HCT116 (cell line): ENCODE data around the gene CDHR1.

Experiments
- CEBPB ChIP-seq: IDR thresholded peaks from 2 replicates; pipeline ENCODE4 v1.6.1; 2012; ENCODE audit warnings: low read depth
- EZH2phosphoT487 ChIP-seq: fragments of 200-600 bp; IDR thresholded peaks from 2 replicates; pipeline ENCODE4 v1.6.1; 2018; ENCODE audit warnings: antibody characterized with exemption, borderline replicate concordance
- POLR2A ChIP-seq: IDR thresholded peaks from 2 replicates; pipeline ENCODE4 v1.7.0; 2011; ENCODE audit warnings: borderline replicate concordance; ENCODE audit not compliant: insufficient read depth, insufficient read length; ENCODE audit errors: extremely low read depth
- SIN3A ChIP-seq: IDR thresholded peaks from 2 replicates; pipeline ENCODE4 v1.6.1; 2012; ENCODE audit warnings: low read depth
- TF ChIP-seq, protein P1 (sequence below), 3 experiments: fragments of 200-600 bp in 1 of 3; sonication (generic) in 1 of 3; IDR thresholded peaks in 2 of 3; conservative IDR thresholded peaks in 1 of 3; 2 replicates each; pipeline ENCODE4 v1.5.1; 2012 to 2017; ENCODE audit warnings: low read depth in 2 of 3, low read length in 2 of 3, antibody characterized with exemption in 1 of 3, borderline replicate concordance in 1 of 3, control low read depth in 1 of 3, mild to moderate bottlenecking in 1 of 3, mixed read lengths in 1 of 3, mixed run types in 1 of 3, moderate library complexity in 1 of 3; ENCODE audit not compliant: insufficient read depth in 1 of 3

DNA sequence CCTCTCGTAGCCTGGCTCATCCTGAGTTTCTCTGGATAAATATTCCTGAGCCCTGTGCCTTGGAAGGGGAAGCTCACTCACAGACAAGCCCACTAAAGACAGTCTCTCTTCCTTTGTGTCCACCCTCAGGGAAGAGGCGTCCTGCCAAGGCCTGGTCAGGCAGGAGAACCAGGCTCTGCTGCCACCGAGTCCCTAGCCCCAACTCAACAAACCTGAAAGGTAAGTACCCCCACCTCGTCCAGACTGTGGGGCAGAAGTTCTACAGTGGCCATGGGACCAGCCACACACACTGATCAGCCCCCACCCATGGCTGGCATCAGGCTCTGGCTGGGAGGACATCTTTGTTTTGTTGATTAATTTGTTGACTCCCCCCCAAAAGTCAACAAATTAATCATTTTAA lies 18.0 kb upstream of the CDHR1 start:
- TF ChIP-seq, protein P1, sequence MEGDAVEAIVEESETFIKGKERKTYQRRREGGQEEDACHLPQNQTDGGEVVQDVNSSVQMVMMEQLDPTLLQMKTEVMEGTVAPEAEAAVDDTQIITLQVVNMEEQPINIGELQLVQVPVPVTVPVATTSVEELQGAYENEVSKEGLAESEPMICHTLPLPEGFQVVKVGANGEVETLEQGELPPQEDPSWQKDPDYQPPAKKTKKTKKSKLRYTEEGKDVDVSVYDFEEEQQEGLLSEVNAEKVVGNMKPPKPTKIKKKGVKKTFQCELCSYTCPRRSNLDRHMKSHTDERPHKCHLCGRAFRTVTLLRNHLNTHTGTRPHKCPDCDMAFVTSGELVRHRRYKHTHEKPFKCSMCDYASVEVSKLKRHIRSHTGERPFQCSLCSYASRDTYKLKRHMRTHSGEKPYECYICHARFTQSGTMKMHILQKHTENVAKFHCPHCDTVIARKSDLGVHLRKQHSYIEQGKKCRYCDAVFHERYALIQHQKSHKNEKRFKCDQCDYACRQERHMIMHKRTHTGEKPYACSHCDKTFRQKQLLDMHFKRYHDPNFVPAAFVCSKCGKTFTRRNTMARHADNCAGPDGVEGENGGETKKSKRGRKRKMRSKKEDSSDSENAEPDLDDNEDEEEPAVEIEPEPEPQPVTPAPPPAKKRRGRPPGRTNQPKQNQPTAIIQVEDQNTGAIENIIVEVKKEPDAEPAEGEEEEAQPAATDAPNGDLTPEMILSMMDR (IDR thresholded peaks at IDR 0.05 in 2 of 3, conservative IDR thresholded peaks at IDR 0.05 in 1 of 3; ENCODE audit: borderline replicate concordance in 1 of 3, insufficient read depth in 1 of 3, low read depth in 2 of 3, low read length in 2 of 3) = no peak
- no peak for TF ChIP-seq SIN3A
- no peak for TF ChIP-seq EZH2phosphoT487
- TF ChIP-seq CEBPB = no peak
- no peak for TF ChIP-seq POLR2A
